ENCODE results near the gene TMEM163.
A peak's percentile ranks its signal among the peaks of the same experiment; 100 is the strongest.

TMEM163 gene

DNA sequence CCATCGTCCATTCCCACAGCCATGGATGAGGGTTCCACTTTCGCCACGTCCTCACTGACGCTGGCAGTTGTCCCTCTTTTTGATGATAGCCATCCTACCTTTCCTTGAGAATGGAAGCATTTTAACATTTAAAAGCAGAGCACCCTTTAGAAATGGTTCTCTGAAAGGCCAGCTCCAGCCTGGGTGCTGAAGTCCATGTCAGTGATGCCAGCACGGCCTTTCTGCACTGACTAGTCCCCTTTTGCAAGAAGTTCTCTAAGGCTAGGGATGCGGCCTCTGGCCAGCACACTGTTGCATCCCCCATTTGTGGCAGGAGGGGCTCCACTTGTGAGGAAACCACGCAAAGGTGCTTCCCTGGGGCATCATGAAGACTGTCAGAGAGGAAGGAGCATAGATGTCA, 261.4 kb downstream of the TMEM163 start:
- no peak overlapping the region for H2AFZ ChIP-seq (ENCODE audit: low read depth, low read length)
- no peak overlapping the region for H3K18ac ChIP-seq (ENCODE audit: low read depth in 1 of 2, low read length in 2 of 2)
- H3K79me1 ChIP-seq (replicated peaks; ENCODE audit: low read length, poor library complexity, severe bottlenecking), result peaks cover 14% of the 10 kb centered on the region
- peaks cover 24% of the 10 kb centered on the region for H3K4me1 ChIP-seq (ENCODE audit: control insufficient read depth, insufficient read depth, low read depth, low read length)
- H3K4me3 ChIP-seq (ENCODE audit: insufficient read depth in 1 of 2, low read depth in 1 of 2, low read length in 2 of 2), result no peak overlapping the region
- peaks cover 0 to 10% of the 10 kb centered on the region in 2 experiments for H3K27me3 ChIP-seq (ENCODE audit: control insufficient read depth in 1 of 2, insufficient read depth in 1 of 2, low read length in 2 of 2)
- no peak overlapping the region for H2BK5ac ChIP-seq (ENCODE audit: low read depth, low read length, poor library complexity, severe bottlenecking)
- no peak overlapping the region for H2AK5ac ChIP-seq (ENCODE audit: low read length, severe bottlenecking)
- no peak overlapping the region for H2BK15ac ChIP-seq (ENCODE audit: low read depth, poor library complexity, severe bottlenecking)
- no peaks in the 10 kb centered on the region for H3K9me3 ChIP-seq (ENCODE audit: control insufficient read depth, low read length)
- no peak overlapping the region for H3K14ac ChIP-seq (ENCODE audit: low read length in 2 of 2)
- 95% methylated on average over 7 of the region's 7 CpGs for WGBS
- H3K36me3 ChIP-seq (ENCODE audit: control insufficient read depth in 1 of 2, insufficient read depth in 2 of 2, low read depth in 1 of 2, low read length in 2 of 2), result peaks cover 0 to 25% of the 10 kb centered on the region in 2 experiments
- H3K4me2 ChIP-seq (ENCODE audit: low read length, poor library complexity, severe bottlenecking), result no peak overlapping the region
- H4K91ac ChIP-seq (ENCODE audit: low read length), result no peak overlapping the region
- no peak overlapping the region for H2BK12ac ChIP-seq (ENCODE audit: low read length in 2 of 2)
- no peak overlapping the region for H3K27ac ChIP-seq (ENCODE audit: low read length, poor library complexity, severe bottlenecking)
- no peak overlapping the region for H4K8ac ChIP-seq (ENCODE audit: low read length)
- DNase-seq, result no peak
- no peak overlapping the region for H3K9ac ChIP-seq (ENCODE audit: low read length)
- H3K23ac ChIP-seq (ENCODE audit: low read length in 2 of 2), result no peak overlapping the region
- H2BK120ac ChIP-seq (ENCODE audit: low read depth, low read length), result no peak overlapping the region
- peak overlapping the region in 1 of 2 experiments; percentile 67 for H3K4ac ChIP-seq (ENCODE audit: low read depth in 1 of 2, low read length in 2 of 2)

DNA sequence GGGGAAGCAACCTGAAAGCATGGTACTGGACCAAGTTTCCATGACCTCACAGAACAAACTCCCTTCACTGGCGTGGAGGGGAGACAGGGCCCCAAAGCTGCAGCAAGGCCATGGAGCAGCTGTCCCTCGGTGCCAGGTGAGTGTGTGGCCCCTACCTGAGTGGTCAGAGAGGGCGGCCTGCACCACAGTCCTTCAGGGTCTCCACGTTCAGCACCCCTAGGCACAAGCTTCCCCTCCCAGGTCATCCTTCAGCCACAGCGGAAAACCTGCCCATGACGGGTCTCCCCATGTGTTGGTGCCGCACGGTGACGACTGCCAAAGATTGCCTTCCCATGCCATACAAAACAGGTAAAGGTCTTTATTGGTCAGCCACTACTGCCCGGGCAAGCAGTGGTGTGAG, 263.4 kb downstream of the TMEM163 start:
- H3K4me1 ChIP-seq (ENCODE audit: control insufficient read depth, insufficient read depth, low read depth, low read length), result peaks cover 16% of the 10 kb centered on the region
- H2BK12ac ChIP-seq (ENCODE audit: low read length in 2 of 2), result no peak overlapping the region
- no peak overlapping the region for H3K4me2 ChIP-seq (ENCODE audit: low read length, poor library complexity, severe bottlenecking)
- no peak overlapping the region for H3K23ac ChIP-seq (ENCODE audit: low read length in 2 of 2)
- H3K27me3 ChIP-seq (ENCODE audit: control insufficient read depth in 1 of 2, insufficient read depth in 1 of 2, low read length in 2 of 2), result no peaks in the 10 kb centered on the region
- no peak overlapping the region for H2AFZ ChIP-seq (ENCODE audit: low read depth, low read length)
- H3K9me3 ChIP-seq (ENCODE audit: control insufficient read depth, low read length), result no peaks in the 10 kb centered on the region
- H4K8ac ChIP-seq (ENCODE audit: low read length), result no peak overlapping the region
- peaks cover 19% of the 10 kb centered on the region for H3K79me1 ChIP-seq (replicated peaks; ENCODE audit: low read length, poor library complexity, severe bottlenecking)
- H3K4ac ChIP-seq (ENCODE audit: low read depth in 1 of 2, low read length in 2 of 2), result no peak overlapping the region
- 96% methylated on average over 10 of the region's 10 CpGs for WGBS
- no peak overlapping the region for H2BK120ac ChIP-seq (ENCODE audit: low read depth, low read length)
- no peak overlapping the region for H2AK5ac ChIP-seq (ENCODE audit: low read length, severe bottlenecking)
- H3K4me3 ChIP-seq (ENCODE audit: insufficient read depth in 1 of 2, low read depth in 1 of 2, low read length in 2 of 2), result no peak overlapping the region
- no peak overlapping the region for H2BK15ac ChIP-seq (ENCODE audit: low read depth, poor library complexity, severe bottlenecking)
- DNase-seq, result no peak
- H3K14ac ChIP-seq (ENCODE audit: low read length in 2 of 2), result no peak overlapping the region
- no peak overlapping the region for H3K27ac ChIP-seq (ENCODE audit: low read length, poor library complexity, severe bottlenecking)
- H3K9ac ChIP-seq (ENCODE audit: low read length), result no peak overlapping the region
- no peak overlapping the region for H2BK5ac ChIP-seq (ENCODE audit: low read depth, low read length, poor library complexity, severe bottlenecking)
- no peak overlapping the region for H3K18ac ChIP-seq (ENCODE audit: low read depth in 1 of 2, low read length in 2 of 2)
- peaks cover 0 to 25% of the 10 kb centered on the region in 2 experiments for H3K36me3 ChIP-seq (ENCODE audit: control insufficient read depth in 1 of 2, insufficient read depth in 2 of 2, low read depth in 1 of 2, low read length in 2 of 2)
- H4K91ac ChIP-seq (ENCODE audit: low read length), result no peak overlapping the region

DNA sequence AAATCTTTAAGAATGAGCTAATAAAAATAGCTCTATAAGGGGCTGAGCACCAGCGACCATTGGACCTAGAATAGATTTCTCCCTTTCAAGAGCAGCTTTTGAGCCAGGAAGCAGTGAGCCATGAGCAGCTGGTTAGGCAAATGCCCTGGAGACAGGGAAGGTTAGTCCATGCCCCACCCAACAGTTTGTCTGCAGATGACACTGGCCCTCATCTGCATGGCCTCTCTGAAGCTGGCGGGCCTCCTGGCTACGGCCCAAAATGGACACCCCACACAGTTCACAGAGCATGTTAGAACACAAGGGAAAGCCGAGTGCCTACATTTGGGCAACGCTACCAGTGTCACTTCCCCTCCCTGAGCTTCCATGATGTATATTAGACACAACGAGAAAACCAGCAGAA, 263.9 kb downstream of the TMEM163 start:
- no peak overlapping the region for H2BK5ac ChIP-seq (ENCODE audit: low read depth, low read length, poor library complexity, severe bottlenecking)
- H2AK5ac ChIP-seq (ENCODE audit: low read length, severe bottlenecking), result no peak overlapping the region
- H3K9ac ChIP-seq (ENCODE audit: low read length), result no peak overlapping the region
- no peak overlapping the region for H2BK120ac ChIP-seq (ENCODE audit: low read depth, low read length)
- no peak for DNase-seq
- no peak overlapping the region for H4K8ac ChIP-seq (ENCODE audit: low read length)
- no peak overlapping the region for H3K4me2 ChIP-seq (ENCODE audit: low read length, poor library complexity, severe bottlenecking)
- H3K9me3 ChIP-seq (ENCODE audit: control insufficient read depth, low read length), result no peaks in the 10 kb centered on the region
- H3K27ac ChIP-seq (ENCODE audit: low read length, poor library complexity, severe bottlenecking), result no peak overlapping the region
- H2BK15ac ChIP-seq (ENCODE audit: low read depth, poor library complexity, severe bottlenecking), result no peak overlapping the region
- no peak overlapping the region for H3K4me3 ChIP-seq (ENCODE audit: insufficient read depth in 1 of 2, low read depth in 1 of 2, low read length in 2 of 2)
- H4K91ac ChIP-seq (ENCODE audit: low read length), result no peak overlapping the region
- H3K36me3 ChIP-seq (ENCODE audit: control insufficient read depth in 1 of 2, insufficient read depth in 2 of 2, low read depth in 1 of 2, low read length in 2 of 2), result peaks cover 0 to 28% of the 10 kb centered on the region in 2 experiments
- no peak overlapping the region for H3K14ac ChIP-seq (ENCODE audit: low read length in 2 of 2)
- H3K18ac ChIP-seq (ENCODE audit: low read depth in 1 of 2, low read length in 2 of 2), result no peak overlapping the region
- H3K27me3 ChIP-seq (ENCODE audit: control insufficient read depth in 1 of 2, insufficient read depth in 1 of 2, low read length in 2 of 2), result no peaks in the 10 kb centered on the region
- H3K4ac ChIP-seq (ENCODE audit: low read depth in 1 of 2, low read length in 2 of 2), result no peak overlapping the region
- no peak overlapping the region for H2BK12ac ChIP-seq (ENCODE audit: low read length in 2 of 2)
- 96% methylated on average over 6 of the region's 6 CpGs for WGBS
- peaks cover 17% of the 10 kb centered on the region for H3K79me1 ChIP-seq (replicated peaks; ENCODE audit: low read length, poor library complexity, severe bottlenecking)
- no peak overlapping the region for H2AFZ ChIP-seq (ENCODE audit: low read depth, low read length)
- no peak overlapping the region for H3K23ac ChIP-seq (ENCODE audit: low read length in 2 of 2)
- H3K4me1 ChIP-seq (ENCODE audit: control insufficient read depth, insufficient read depth, low read depth, low read length), result peaks cover 14% of the 10 kb centered on the region

DNA sequence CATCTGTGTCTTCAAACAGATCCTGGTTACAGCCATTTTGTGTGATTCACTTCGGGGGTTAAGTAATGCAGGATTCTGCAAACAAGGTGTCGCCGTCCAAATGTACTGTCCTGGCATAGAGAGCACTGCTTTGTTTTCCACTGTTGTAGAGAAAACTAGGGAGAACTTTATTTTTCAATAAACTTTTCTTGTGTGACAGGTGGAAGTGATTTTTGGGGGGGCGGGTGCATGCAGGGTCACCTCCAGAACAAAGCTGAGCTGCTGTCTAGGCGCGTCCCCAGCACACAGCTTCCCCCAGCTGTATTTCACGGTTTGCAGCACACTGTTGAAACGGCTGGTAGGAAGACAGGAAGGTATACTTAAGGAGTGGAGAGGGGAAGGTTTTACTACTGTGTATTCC, 264.4 kb downstream of the TMEM163 start:
- Histone ChIP-seq H4K91ac (ENCODE audit: low read length) (no peak overlapping the region), H3K27me3 (ENCODE audit: control insufficient read depth in 1 of 2, insufficient read depth in 1 of 2, low read length in 2 of 2) (no peaks in the 10 kb centered on the region), H2BK12ac (ENCODE audit: low read length in 2 of 2) (no peak overlapping the region), H3K9ac (ENCODE audit: low read length) (no peak overlapping the region), H3K23ac (ENCODE audit: low read length in 2 of 2) (no peak overlapping the region), H2AFZ (ENCODE audit: low read depth, low read length) (no peak overlapping the region), H2BK15ac (ENCODE audit: low read depth, poor library complexity, severe bottlenecking) (no peak overlapping the region), H2BK5ac (ENCODE audit: low read depth, low read length, poor library complexity, severe bottlenecking) (no peak overlapping the region), H2BK120ac (ENCODE audit: low read depth, low read length) (no peak overlapping the region), H3K4me3 (ENCODE audit: insufficient read depth in 1 of 2, low read depth in 1 of 2, low read length in 2 of 2) (no peak overlapping the region), H3K4ac (ENCODE audit: low read depth in 1 of 2, low read length in 2 of 2) (no peak overlapping the region), H3K14ac (ENCODE audit: low read length in 2 of 2) (no peak overlapping the region), H4K8ac (ENCODE audit: low read length) (no peak overlapping the region), H3K36me3 (ENCODE audit: control insufficient read depth in 1 of 2, insufficient read depth in 2 of 2, low read depth in 1 of 2, low read length in 2 of 2) (peaks cover 0 to 32% of the 10 kb centered on the region in 2 experiments), H3K18ac (ENCODE audit: low read depth in 1 of 2, low read length in 2 of 2) (no peak overlapping the region), H3K79me1 (replicated peaks; ENCODE audit: low read length, poor library complexity, severe bottlenecking) (peaks cover 15% of the 10 kb centered on the region), H3K9me3 (ENCODE audit: control insufficient read depth, low read length) (no peaks in the 10 kb centered on the region), H3K4me1 (ENCODE audit: control insufficient read depth, insufficient read depth, low read depth, low read length) (peaks cover 14% of the 10 kb centered on the region), H3K27ac (ENCODE audit: low read length, poor library complexity, severe bottlenecking) (no peak overlapping the region), H2AK5ac (ENCODE audit: low read length, severe bottlenecking) (no peak overlapping the region), H3K4me2 (ENCODE audit: low read length, poor library complexity, severe bottlenecking) (no peak overlapping the region)
- 92% methylated on average over 6 of the region's 8 CpGs for WGBS
- no peak for DNase-seq

Measured in mesenchymal stem cell (in vitro differentiated cells and primary cell).